ENCODE results near the gene CCDC196.
"Not testable (repeated sequence)": the region's sequence is repeated elsewhere in the genome, so short reads cannot be mapped to it uniquely, and the experiment has no call there.

Gene CCDC196

DNA sequence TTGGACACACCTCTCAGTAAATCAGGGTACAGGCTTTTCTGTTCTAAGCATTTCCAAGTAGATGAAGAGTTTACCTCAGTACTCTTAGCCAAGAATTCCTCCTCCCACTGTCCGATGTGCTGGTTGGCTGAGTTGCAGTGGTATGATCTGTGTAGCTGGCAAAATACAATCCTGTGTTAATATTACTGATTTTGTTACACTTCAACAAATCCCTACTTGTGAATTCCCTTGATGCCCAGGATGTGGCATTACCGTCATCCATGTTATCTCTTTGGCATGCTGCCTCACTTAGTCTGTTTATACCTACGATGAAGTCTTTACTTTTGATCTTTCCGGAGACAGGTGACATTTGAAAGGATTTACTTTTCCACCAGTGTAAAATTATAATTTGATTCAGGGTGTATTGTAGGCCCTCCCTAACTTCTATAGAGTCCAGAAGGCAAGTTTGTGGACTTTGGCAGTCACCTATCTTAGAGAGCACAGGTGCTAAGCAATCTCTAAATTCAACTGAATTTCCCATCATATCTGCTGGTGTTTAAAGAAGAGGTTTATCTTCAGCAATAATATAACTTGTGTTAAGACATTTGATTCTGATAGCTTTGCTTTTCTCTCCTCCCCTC lies 10.1 kb downstream of the CCDC196 start:
- no peaks in the 10 kb centered on the region for H3K36me3 ChIP-seq
- no peak overlapping the region for H3K4me3 ChIP-seq (ENCODE audit: low read depth, low read length)
- DNase-seq: no peak
- TF ChIP-seq, protein P1, sequence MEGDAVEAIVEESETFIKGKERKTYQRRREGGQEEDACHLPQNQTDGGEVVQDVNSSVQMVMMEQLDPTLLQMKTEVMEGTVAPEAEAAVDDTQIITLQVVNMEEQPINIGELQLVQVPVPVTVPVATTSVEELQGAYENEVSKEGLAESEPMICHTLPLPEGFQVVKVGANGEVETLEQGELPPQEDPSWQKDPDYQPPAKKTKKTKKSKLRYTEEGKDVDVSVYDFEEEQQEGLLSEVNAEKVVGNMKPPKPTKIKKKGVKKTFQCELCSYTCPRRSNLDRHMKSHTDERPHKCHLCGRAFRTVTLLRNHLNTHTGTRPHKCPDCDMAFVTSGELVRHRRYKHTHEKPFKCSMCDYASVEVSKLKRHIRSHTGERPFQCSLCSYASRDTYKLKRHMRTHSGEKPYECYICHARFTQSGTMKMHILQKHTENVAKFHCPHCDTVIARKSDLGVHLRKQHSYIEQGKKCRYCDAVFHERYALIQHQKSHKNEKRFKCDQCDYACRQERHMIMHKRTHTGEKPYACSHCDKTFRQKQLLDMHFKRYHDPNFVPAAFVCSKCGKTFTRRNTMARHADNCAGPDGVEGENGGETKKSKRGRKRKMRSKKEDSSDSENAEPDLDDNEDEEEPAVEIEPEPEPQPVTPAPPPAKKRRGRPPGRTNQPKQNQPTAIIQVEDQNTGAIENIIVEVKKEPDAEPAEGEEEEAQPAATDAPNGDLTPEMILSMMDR (IDR thresholded peaks at IDR 0.05; ENCODE audit: low read depth, low read length): no peak
- no peaks in the 10 kb centered on the region for H3K9me3 ChIP-seq
- no peaks in the 10 kb centered on the region for H3K27me3 ChIP-seq
- peaks cover 12% of the 10 kb centered on the region for H3K4me1 ChIP-seq

DNA sequence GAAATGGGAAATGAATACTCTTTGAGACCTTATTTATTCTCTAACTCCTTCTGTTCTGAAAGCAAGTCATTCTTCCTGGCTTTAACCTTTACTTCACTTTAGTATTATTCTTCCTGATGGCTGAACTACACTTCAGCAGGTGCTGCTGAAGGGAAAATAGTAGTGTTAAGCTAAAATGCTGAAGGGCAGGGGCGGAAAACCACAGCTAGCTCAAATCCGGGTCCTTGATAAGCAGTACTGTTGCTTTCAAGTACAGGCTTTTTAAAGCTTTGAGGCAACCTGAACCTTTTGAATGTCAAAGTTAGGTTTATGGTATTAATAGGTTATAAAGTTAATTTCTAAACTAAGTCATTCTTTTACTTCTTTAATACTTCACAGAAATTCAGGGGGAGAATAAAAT lies 10.7 kb downstream of the CCDC196 start:
- no peaks in the 10 kb centered on the region for H3K27me3 ChIP-seq
- DNase-seq: no peak
- peaks cover 8% of the 10 kb centered on the region for H3K4me1 ChIP-seq
- H3K9me3 ChIP-seq: no peaks in the 10 kb centered on the region
- no peak overlapping the region for H3K4me3 ChIP-seq (ENCODE audit: low read depth, low read length)
- H3K36me3 ChIP-seq: no peaks in the 10 kb centered on the region
- TF ChIP-seq, protein P1 (IDR thresholded peaks at IDR 0.05; ENCODE audit: low read depth, low read length): no peak

DNA sequence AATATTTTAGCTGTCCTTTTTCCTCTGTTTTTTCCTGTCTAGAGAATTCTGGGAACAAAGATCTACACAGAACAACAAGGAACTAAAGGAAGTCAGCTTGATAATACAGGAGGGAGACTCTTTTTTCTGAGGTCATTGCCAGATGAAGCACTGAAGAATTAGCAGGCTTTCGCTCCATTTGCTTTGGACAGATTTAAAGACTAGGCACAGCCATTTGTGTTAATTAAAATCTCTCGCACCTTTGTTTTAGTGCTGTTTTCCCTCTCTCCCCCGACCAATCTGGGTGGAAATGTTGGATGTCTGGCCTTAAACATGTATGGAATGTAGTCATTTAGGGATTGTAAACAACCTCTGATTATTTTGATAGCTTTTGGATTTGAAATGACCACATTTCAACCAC lies 12.1 kb downstream of the CCDC196 start:
- TF ChIP-seq, protein P1 (IDR thresholded peaks at IDR 0.05; ENCODE audit: low read depth, low read length): no peak
- Histone ChIP-seq H3K4me3 (ENCODE audit: low read depth, low read length) (no peak overlapping the region), H3K9me3 (no peaks in the 10 kb centered on the region), H3K36me3 (no peaks in the 10 kb centered on the region), H3K27me3 (no peaks in the 10 kb centered on the region), H3K4me1 (peaks cover 6% of the 10 kb centered on the region)
- DNase-seq: no peak

DNA sequence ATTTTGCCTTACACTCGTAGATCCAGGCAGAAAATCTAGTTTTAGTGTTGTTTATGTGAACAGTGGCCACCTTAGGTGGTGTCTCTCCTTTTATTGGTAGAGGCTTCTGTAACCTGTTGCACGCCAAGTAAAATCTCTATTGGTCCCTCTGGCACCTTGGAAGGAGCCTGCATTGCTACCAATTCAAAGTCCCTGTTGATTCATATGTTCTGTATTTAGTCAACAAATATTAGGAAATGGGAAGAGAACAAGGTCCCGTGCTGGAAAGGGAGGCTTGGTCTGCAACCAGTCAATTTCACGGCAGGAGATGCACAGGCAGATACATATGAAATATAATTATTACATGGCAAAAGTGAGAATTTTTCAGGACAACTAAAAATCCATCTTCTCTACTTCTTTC lies 15.4 kb downstream of the CCDC196 start:
- Histone ChIP-seq H3K36me3 (no peaks in the 10 kb centered on the region), H3K4me3 (ENCODE audit: low read depth, low read length) (no peak overlapping the region), H3K27me3 (no peaks in the 10 kb centered on the region), H3K4me1 (no peaks in the 10 kb centered on the region; the same call in 1 of the 2 replicates), H3K9me3 (no peaks in the 10 kb centered on the region)
- TF ChIP-seq, protein P1 (IDR thresholded peaks at IDR 0.05; ENCODE audit: low read depth, low read length): no peak
- no peak for DNase-seq

DNA sequence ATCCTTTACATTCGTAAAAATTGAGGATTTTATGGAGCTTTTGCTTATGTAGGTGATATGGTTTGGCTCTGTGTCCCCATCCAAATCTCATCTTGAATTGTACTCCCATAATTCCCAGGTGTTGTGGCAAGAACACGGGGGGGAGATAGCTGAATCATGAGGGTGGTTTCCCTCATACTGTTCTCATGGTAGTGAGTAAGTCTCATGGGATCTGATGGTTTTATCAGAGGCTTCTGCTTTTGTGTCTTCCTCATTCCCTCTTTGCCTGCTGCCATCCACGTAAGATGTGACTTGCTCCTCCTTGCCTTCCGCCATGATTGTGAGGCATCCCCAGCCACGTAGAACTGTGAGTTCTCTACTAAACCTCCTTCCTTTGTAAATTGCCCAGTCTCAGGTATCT lies 16.7 kb downstream of the CCDC196 start:
- H3K4me1 ChIP-seq; H3K27me3 ChIP-seq; H3K9me3 ChIP-seq; H3K36me3 ChIP-seq; H3K4me3 ChIP-seq (ENCODE audit: low read depth, low read length); DNase-seq: not testable (repeated sequence)

DNA sequence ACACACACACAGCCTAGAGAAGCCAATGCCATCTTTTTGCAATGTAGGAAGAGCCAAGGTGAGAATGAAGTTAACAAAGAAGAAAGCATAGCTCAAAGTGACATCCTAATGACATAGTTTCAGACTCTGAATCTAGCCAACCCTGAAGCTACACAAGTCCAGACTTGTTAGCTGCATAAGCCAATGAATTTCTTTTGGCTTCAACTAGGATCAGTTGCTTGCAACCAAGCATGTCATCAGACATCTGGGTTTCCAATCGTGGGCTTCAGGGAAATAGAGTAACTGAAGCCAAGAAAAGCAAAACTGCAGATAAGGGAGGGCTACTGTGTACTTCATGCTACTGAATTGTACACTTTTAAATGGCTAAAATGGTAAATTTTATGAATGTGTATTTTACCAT lies 17.4 kb downstream of the CCDC196 start:
- Histone ChIP-seq H3K9me3 (no peaks in the 10 kb centered on the region), H3K36me3 (no peaks in the 10 kb centered on the region), H3K4me3 (ENCODE audit: low read depth, low read length) (no peak overlapping the region), H3K4me1 (no peaks in the 10 kb centered on the region; the same call in 1 of the 2 replicates), H3K27me3 (no peaks in the 10 kb centered on the region)
- TF ChIP-seq, protein P1 (IDR thresholded peaks at IDR 0.05; ENCODE audit: low read depth, low read length): no peak
- no peak for DNase-seq

All from BE2C (cell line).